Urothelium cell line (cell line): ENCODE data around the gene ATP8B2.
"Not testable (repeated sequence)": the region's sequence is repeated elsewhere in the genome, so short reads cannot be mapped to it uniquely, and the experiment has no call there.

ENCODE experiments used
- DNase-seq: peaks from one replicate; pipeline ENCODE4 v3.0.0; 2011; ENCODE audit warnings: low spot score, mixed read lengths
- FAIRE-seq: peaks from 2 replicates; lab custom pipeline; 2011; peaks lifted over from hg19 to GRCh38; lab: Jason Lieb, UNC

ATP8B2 gene

DNA sequence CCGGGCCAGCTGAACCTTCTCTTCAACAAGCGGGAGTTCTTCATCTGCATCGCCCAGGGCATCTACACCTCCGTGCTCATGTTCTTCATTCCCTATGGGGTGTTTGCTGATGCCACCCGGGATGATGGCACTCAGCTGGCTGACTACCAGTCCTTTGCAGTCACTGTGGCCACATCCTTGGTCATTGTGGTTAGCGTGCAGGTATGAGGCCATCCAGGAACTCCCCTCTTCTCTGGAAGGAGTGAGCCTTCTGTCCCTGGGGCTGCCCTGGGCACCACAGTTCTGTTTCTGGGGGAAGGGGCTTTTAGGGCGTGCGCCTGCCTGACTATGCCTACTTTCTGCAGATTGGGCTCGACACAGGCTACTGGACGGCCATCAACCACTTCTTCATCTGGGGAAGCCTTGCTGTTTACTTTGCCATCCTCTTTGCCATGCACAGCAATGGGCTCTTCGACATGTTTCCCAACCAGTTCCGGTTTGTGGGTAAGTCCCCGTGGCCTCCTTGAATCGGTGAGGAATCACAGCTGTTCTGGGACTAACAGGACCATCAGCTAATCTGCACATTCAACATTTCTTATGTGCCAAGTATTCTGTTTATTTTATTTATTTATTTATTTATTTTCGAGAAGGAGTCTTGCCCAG is 21.1 kb downstream of the ATP8B2 start:
- FAIRE-seq = no peak
- no peak for DNase-seq

GRCh38 chr1:154347961-154348360 is 22.6 kb downstream of the ATP8B2 start:
- DNase-seq (no peak), FAIRE-seq (no peak)

- no peak for DNase-seq
- no peak for FAIRE-seq
Measured at GRCh38 chr1:154348429-154349076, 23.2 kb downstream of the ATP8B2 start.

GRCh38 chr1:154349121-154349520 is 23.8 kb downstream of the ATP8B2 start:
- FAIRE-seq (no peak), DNase-seq (no peak)

- DNase-seq (no peak), FAIRE-seq (no peak)
Measured at GRCh38 chr1:154350383-154350782, 25.1 kb downstream of the ATP8B2 start.

DNA sequence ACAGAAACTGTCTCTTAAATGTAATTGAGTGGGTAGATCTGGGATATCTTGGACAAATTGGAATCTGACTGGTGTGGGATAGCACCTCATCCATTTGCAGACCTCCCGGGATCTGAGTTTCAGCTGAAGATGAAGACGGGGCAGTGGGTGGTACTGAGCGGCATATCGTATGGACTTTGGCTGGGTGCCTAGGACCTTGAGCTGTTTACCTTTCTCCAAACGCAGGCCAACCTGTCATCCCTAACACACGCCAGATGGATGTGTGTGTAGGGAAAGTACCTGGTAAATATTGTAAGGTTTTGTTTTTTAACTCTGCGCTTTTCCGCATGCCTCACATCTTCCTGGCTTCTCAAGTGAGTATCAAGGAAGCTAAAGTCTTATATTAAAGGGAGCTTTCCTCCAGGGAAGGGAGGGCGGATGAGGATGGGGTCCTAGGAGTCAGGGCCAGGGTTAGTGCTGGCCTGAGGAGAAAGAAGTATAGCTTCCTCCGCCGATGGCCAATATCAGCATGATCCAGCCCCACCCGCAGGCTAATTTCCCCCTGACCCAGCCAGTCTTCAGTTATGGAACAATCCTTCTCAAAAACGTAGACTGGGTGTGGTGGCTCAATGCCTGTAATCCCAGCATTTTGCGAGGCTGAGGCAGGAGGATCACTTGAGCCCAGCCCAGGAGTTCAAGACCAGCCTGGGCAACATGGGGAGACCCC is 26.2 kb downstream of the ATP8B2 start:
- no peak for DNase-seq

DNA sequence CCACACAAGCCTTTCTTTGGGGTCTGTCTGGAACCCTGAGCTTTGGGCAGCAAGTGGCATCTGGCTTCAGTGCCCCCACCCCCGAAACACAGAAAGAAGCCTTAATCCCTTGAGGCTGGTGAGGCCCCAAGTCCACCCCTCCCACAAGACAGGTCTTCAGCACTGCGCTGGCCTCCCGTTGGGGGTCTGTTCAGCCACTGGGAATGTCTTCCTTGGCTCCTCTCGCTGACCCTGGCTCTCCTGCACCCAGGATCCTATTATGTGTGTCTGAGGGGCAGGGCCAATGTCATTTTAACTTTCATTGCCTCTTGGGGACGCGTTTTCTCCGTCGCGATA is 26.9 kb downstream of the ATP8B2 start:
- DNase-seq (no peak), FAIRE-seq (no peak)

More for the DNA sequence above, 26.2 kb downstream of the ATP8B2 start:
- FAIRE-seq = no peak

DNA sequence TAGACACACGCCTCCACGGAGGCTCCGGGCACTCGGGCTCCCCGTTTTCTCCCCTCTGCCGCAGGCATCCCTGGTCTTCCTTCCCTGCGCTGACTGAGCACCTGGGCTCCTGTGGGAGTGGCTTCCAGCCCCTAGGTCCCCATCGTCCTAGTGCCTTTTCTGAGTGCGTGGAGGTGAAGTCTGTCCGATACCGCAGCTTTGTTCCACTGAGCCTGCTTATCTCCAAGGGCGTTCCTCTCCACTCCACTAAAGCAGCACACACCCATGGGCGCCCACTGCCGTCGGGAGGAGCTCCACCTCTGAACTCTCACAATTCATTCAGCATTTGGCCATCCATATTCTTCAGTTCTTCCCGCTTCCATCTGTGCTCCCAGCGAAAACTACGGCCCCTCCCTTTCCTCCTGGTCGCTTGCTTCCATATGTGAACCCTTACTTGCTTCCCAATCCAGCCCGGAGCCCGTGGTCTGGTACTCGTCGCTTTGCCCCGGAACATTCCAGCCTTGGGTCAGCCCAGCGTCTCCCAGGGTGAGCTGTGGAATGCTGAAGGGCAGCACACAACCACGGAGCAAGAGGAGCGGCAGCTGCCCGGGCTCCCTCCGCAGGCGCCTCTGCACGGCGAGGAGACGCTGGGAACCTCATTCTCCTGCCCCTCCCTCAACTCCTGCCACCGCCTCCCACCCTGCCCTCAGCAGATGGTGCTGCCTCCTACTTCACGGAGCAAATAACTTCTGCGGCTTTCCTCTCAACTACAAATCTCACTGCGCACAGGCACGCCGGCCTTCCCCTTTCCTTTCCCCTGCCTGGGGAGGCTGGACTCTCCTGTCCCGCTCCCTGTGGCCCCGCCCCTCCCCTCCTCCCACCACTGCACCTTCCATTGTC is 27.5 kb downstream of the ATP8B2 start:
- FAIRE-seq (no peak), DNase-seq (no peak)

GRCh38 chr1:154353460-154353904 is 28.2 kb downstream of the ATP8B2 start:
- DNase-seq = no peak
- no peak for FAIRE-seq

- FAIRE-seq (no peak), DNase-seq (no peak)
Measured at GRCh38 chr1:154353966-154354365, 28.6 kb downstream of the ATP8B2 start.

DNA sequence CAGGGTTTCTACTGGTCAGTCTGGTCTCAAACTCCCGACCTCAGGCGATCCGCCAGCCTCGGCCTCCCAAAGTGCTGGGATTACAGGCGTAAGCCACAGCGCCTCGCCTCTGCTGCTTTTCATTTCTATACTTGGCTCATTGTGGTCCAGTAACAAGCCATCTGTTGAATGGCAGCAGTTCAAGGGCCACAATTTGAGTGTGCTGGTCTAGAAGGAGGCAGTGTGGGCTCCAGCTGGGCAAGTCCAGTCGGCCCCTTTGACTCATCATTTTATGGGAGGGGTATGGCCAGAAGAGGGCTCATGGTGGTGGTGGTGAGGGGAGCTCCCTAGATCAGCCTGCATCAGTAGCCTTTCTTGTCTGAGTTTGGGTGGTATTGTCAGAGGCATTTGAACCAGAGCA is 33.2 kb downstream of the ATP8B2 start:
- FAIRE-seq (no peak), DNase-seq (no peak)

GRCh38 chr1:154360288-154360687 is 35.0 kb downstream of the ATP8B2 start:
- DNase-seq (no peak), FAIRE-seq (no peak)

DNA sequence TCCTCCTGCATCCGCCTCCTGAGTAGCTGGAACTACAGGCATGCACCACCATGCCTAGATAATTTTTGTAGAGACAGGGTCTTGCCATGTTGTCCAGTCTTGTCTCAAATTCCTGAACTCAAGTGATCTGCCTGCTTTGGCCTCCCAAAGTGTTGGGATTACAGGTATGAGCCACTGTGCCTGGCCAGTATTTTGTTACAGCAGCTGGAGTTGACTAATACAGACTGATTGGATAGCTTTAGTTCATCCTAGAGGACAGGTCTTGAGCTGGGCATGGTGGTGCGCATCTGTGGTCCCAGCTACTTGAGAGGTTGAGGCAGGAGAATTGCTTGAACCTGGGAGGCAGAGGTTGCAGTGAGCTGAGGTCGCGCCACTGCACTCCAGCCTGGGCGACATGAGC is 35.6 kb downstream of the ATP8B2 start:
- FAIRE-seq, DNase-seq: not testable (repeated sequence)

DNA sequence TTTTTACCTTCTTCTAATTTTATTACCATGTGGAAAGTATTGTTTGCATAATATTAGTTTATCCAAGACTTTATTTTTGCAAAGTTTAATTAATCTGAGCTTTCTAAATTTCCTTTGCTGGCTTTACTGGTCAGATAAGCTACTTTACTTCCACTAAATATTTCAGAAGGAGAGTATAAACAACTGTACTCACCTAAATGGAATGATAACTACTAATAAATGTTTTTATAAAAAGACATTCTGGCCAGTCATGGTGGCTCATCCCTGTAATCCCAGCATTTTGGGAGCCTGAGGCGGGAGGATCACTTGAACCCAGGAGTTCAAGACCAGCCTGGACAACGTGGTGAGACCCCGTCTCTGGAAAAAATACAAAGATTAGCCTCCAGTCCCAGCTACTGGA is 36.0 kb downstream of the ATP8B2 start:
- FAIRE-seq = no peak
- DNase-seq = no peak

GRCh38 chr1:154371436-154371835 is 46.1 kb downstream of the ATP8B2 start:
- FAIRE-seq (no peak), DNase-seq (no peak)

DNA sequence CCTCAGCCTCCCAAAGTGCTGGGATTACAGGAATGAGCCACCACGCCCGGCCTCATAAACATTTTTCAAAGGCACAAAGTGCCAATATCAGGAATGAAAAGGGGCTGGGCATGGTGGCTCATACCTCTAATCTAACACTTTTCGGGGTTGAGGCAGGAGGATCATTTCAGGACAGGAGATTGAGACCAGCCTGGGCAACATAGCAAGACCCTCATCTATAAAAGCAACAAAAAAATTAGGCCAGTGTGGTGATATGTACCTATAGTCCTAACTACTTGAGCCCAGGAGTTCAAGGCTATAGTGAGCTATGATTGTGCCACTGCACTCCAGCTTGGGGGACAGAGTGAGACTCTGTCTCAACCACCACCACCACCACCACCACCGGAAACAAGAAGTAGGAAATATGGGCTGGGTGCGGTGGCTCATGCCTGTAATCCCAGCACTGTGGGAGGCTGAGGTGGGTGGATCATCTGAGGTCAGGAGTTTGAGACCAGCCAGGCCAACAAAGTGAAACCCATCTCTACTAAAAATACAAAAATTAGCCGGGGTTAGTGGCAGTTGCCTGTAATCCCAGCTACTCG is 48.5 kb downstream of the ATP8B2 start:
- FAIRE-seq, DNase-seq: not testable (repeated sequence)

- DNase-seq = no peak
- FAIRE-seq = no peak
Measured at GRCh38 chr1:154379301-154379700, 54.0 kb downstream of the ATP8B2 start.

GRCh38 chr1:154384650-154385489 is 59.5 kb downstream of the ATP8B2 start:
- FAIRE-seq = no peak
- DNase-seq = no peak

DNA sequence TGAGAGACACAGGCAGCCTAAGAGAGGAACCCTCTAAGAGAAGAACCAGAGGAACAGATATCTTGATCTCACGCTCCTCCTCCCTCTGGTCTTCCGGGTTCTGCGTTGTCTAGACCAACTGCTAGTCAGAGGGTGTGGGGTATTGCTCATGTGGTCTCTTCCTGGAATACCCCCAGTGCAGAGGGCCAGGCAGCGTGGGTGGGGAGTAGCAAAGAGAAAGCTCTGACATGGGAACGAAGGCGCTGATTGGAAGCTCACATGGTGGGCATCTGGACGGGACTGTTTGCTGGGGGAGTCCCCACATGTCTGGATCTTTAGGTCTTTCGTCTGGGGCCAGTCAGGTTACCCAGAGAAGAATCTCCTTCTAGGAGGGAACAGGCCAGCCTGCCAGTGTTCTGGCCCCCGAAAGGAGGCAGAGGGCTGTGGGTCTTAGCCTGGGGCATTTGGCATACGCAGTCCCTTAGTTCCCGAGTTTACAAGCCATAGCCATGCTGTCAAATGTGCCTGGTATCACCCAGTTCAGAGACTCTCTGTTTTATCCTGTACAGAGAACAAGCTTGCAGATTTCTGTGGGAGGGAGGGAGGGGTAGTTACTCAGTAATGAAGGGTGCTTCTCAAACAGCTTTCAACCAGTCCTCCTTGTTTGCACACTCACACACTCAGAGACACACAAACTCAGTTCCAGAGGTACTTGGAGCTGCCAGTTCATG is 61.5 kb downstream of the ATP8B2 start:
- DNase-seq (no peak), FAIRE-seq (no peak)
